Posterior cingulate gyrus (tissue), 11 donors: Measurements from ENCODE around the gene PMM2.
"Not testable (repeated sequence)": the region's sequence is repeated elsewhere in the genome, so short reads cannot be mapped to it uniquely, and the experiment has no call there.

Experiments used
- DNase-seq, 10 donors: peaks; one replicate each; pipeline versions ENCODE4 v3.0.0 to v3.0.0-alpha.2; 2020 to 2021; ENCODE audit warnings: mixed read lengths in 3 of 10
- intact Hi-C: fragments of 100-400 bp; cut with DNase I; formaldehyde crosslinking; loops from one replicate; pipeline ENCODE4 v1.15.1; 2023

The PMM2 gene

DNA sequence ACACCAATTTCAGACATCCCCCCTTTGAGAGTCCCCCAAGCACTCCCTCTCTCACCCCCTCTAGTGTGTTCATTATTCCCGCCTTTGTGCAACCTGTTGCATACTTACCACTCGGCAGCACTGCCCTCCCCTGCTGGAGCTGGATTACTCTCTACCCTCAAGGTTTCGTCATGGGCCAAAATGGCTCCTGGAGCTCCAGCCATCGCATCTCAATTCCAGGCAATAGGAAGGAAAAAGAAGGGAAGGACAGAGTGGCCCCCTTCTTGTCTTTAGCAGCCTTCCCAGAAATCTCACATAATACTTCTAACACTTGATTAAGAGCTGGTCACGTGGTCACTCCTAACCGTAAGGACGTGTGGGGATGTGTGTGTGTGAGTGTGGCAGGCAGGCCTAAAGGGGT lies 20.4 kb upstream of the PMM2 start:
- no peak for DNase-seq
- intact Hi-C loops = no loop called here

DNA sequence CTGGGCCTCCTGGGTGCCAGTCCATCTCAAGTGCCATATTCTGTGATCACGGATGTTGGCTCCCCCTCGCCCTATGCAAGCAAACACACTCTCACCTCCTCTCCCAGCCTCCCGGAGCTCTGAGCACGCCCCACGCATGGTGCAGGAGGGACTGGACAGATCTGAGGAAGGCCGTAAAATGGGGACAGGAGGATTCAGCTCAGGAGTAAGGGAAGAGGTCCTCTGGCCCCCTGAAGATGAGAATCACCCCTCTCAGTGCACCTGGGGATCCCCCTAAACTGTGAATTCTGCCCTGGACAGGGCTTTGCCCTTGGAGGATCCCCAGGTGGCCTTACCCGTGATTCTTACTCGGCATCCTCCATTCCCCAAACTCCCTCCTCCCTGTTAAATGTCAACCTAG lies 15.8 kb upstream of the PMM2 start:
- intact Hi-C loops = no loop called here
- DNase-seq = no peak

DNA sequence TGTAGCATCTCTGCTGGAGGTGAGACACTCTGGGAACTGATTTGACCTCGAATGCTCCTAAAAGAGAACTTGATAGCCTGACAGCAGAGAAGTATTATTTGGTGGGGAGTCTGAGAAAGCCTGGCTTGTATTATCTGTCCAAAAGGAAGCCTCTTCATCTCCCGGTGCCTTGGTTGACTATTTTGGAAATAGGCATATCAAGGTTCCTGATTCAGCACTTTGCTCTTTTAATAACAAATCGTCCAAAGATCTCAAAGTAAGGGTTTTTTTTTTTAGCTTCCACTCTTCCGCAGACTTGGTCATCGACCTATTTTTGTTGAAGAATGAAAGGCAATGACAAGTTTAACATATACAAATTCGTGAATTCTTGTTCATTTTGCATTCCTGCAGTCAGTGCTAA lies 15.0 kb upstream of the PMM2 start:
- intact Hi-C loops = no loop called here
- DNase-seq = no peak

DNA sequence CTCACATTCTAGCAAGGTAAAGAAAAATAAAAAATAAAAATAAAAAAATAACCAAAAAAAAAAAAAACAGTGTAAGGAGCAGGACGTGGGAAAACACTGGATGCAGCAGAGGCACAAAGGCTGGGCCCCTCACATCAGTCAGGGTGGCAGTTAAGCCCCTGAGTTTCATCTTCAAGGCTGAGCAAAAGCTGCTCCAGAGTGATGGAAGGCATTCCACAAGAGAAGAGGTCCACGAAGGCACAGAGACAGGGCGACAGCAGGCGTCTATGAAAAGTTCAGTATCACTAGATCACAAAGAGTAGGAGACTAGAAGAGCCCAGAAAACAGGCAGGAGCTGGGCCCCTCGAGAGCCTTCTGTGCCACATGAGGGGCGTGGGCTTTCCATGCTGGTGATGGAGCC lies 12.2 kb upstream of the PMM2 start:
- DNase-seq = no peak
- intact Hi-C loops = no loop called here

DNA sequence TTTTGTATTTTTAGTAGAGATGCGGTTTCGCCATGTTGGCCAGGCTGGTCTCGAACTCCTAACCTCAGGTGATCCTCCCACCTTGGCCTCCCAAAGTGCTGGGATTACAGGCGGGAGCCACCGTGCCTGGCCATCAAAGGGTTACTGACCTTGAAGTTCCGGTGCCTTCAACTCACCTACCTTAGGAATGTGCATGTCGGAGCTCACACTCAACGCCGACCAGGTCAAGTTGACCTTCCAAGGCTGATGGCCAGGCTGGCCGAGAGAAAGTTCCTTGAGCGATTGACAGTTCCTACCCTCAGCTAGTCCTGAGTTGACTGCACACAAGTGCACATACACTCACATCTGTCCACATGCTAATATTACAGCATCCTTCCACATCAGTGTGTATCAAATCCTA lies 11.3 kb upstream of the PMM2 start:
- DNase-seq, intact Hi-C loops: not testable (repeated sequence)

DNA sequence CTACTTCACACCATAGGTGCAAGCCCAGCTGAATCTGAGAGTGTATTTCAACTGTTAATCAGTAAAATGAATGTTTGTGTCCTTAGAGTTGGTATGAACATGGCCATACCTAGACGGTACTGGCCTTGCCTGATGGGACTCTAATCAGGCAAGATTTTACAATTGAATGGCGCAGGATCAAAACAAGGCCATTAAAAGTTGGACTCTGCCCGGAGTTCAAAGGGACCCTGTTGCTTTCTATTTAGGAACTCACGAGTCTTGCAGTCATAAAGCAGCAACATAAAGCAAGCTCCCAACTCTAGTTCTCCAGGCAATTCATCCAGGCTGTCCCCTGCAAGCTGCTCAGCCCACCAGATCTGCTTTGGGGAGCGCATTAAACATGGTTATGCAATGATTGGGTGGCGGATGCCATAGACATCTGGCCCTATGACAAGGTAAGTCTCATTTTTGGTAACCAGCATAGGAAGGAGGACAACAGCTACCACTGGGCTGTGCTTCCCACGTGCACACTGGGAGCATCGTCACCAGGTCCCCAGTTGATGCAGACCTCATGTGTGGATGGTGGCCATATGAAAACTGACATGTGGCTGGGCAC lies 9.0 kb upstream of the PMM2 start:
- DNase-seq = no peak
- intact Hi-C loops = no loop called here

DNA sequence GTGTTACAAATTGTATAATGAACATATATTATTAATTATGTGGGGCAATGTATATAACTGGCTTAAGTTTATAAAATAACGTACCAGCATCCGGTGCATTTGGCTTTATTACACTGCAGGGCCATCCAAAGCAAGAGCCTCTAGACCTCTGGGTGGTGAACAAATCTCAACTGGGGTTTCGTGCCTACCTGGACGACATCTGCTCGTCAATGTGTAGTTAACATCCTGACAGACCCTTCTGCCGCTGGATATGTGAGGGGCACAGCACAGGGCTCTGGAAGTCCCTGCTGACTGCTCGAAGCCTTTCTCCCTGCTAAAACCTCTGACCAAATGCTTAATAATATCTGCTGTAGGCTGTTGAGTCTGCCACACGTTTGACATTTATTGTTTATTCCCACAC lies 2.5 kb upstream of the PMM2 start:
- no peak for DNase-seq
- intact Hi-C loops = loop anchor here (5.0 kb wide), 3 partner anchors 67 to 123 kb away; partner anchors contain the start of genes ABAT and LITAFD

DNA sequence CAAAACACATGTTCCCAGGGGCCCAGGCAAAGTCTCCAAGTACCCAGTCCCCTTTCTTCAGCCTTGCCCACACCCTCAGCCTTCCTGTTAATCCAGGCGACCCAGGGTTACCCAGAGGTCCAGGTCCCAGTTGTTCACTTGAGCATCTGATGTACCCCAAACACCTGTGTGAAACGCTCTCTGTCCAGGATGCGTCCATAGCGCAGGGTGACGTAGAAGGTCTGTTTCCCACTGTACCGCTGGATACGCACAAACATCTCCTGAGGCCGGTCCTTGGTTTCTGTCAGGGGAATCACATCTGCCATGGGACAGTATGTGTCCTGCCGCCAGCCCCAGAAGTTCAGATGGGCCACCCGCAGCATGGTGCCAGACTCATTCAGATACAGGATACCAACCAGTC lies 1.8 kb upstream of the PMM2 start:
- DNase-seq = no peak
- intact Hi-C loops = loop anchor here (5.0 kb wide), 3 partner anchors 66 to 124 kb away; partner anchors contain the start of genes ABAT and LITAFD

DNA sequence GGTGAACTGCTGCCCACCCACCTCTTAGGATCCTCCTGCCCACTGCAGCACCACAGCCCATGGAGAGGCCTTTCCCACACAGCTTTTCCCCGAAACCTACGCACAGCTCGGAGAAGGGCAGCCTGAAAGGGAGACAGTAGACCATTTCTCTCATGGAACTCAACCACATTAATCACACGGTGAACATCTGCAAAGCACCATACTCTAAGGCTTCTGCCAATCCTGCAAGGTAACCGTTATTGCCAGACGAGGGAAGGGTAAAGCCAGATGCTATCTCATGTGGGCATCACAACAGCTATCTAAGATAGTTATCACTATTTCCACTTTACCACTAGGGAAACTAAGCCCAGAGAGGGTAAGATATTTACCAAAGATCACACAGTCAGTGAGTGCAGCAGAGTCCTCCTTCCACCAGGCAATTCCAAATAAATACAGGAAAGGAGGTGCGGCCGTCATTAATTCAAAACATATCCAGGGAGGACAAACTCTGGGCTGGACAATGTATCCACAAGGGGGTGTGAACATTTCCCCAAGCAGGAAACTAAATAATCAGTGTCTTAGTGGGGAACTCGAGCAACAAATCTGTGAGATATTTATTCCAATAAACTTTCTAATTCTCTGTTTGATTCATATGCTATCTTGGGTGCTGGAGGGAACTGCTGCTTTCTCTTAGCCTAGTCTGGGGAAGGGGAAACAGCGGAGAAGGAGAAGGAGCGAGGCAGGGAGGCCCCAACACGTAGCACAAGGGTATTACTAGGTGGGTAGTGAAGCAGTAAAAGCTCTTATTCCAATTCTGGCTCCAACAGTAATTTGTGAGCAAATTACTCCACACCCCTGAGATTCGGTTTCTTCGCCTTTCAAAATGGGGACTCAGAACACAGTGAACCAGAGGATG lies 923 bp upstream of the PMM2 start:
- no peak for DNase-seq
- intact Hi-C loops = loop anchor here (5.0 kb wide), 3 partner anchors 66 to 124 kb away; partner anchors contain the start of genes ABAT and LITAFD

DNA sequence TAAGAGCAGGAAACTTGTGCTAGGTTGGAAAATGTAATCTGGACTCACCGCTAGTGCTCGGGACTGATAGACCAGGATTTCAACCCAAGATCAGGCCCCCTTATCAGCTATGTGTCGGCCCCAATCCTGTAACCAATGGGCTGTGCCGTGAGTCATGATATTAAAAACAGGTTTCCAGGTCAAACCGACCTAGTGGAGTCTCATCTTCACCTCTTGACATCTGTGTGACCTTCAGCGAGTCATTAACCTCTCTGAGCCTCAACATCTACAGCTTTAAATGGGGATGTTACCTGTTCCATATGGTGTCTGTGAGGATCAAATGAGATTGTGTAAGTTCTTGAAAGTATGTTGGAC lies 512 bp downstream of the PMM2 start:
- intact Hi-C loops = loop anchor here (5.0 kb wide), 3 partner anchors 64 to 126 kb away; partner anchors contain the start of genes ABAT and LITAFD
- DNase-seq = no peak

DNA sequence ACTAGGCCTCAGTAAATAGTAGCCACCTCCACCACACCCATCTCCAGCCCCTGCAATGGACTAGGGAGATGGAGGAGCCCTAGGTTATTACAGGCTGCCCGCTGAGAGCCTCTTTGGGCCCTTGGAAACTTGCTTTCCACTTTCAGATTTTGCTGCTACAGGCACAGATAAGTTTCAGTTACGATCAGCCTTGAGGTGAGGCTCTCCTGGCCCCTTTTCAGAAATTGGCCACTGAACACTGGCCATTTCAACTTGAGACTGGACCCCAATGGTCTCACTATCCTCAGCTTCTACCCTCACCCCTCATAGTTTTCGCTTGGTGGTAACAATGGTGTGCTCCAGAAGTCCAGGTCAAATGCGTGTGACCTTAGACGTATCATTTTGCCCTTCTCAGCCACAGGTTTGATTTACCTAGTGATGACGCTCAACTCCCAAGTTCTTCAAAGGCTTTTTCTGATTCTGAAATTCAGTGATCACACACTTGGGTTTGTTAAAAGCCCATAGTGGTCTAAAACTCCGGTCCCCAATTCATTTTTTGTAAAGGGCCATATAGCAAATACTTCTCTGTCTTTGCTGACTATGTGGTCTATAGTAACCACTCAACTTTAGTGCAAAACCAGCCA lies 1.0 kb downstream of the PMM2 start:
- no peak for DNase-seq
- intact Hi-C loops = loop anchor here (5.0 kb wide), 3 partner anchors 64 to 126 kb away; partner anchors contain the start of genes ABAT and LITAFD

DNA sequence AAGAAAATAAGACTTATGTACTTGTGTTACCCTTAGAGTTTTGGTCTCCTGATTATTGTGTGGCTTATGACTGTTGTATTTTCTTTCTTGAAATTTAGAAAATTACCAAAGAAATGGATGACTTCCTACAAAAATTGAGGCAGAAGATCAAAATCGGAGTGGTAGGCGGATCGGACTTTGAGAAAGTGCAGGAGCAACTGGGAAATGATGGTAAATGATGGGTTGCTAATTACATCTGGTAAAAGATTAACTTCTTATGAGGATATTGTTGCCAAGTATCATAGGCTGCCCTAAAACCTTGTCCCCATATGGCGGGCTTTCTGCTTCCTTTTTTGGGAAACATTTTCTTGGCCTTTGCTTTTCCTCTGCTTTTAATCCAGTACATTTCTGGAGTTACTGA lies 4.1 kb downstream of the PMM2 start:
- no peak for DNase-seq
- intact Hi-C loops = no loop called here

DNA sequence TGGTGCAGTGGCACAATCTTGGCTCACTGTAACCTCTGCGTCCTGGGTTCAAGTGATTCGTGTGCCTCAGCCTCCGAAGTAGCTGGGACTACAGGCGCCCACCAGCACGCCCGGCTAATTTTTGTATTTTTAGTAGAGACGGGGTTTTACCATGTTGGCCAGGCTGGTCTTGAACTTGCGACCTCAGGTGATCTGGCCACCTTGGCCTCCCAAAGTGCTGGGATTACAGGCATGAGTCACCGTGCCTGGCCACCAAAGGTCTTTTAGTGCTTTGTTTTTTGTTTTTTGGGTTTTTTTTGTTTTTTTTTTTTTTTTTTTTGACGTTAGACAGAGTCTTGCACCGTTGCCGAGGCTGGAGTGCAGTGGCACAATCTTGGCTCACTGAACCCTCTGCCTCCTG lies 6.1 kb downstream of the PMM2 start:
- intact Hi-C loops = not testable (repeated sequence)
- DNase-seq = peak in 1 of 10 donors; percentile 55

DNA sequence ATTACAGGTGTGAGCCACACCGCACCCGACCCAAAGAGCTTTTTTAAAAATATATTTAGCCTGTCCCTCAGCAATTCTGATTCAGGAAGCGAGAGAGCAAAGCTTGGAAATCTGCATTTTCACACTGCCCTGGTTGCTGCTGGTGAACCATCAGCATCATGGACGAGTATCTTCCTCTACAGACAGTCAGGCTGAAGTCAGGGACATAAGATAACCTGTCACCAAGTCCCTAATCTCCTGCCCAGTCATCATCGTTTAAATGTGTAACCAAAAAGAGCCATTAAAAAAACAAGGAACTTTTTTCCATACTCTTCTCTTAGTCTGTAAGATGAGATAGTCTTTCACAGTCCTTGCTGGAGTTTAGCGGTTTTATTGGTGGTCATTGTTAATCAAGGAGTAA lies 6.7 kb downstream of the PMM2 start:
- intact Hi-C loops = no loop called here
- no peak for DNase-seq

DNA sequence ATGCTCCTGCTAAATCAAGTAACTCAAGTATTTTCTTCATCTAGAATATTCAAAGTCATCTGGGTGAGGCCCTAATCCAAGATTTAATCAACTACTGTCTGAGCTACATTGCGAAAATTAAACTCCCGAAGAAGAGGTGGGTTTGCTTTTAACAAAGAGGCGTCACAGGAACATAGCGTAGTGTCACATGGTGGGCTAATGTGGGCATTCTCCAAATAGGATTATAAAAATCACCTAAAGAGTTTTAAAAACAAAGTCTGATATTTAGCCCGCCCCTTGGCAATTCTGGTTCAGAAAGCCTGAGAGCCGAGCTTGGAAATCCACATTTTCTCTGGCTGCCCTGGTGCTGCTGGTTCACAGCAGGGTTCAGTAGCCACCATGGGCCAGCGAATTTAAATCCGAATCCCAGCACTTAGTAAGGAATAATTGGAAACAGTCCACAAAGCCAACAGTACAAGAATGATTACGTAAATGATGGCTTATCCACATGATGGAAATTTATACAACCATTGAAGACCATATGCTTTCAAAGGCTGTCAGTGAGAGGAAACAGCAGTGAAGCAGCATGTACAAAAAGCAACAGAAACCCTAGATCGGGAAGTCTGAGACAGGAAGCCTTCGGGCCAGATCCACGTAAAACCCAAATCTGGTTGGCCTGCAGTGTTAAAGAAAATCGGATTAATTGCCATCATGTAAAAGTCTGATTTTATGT lies 8.8 kb downstream of the PMM2 start:
- DNase-seq = no peak
- intact Hi-C loops = no loop called here

DNA sequence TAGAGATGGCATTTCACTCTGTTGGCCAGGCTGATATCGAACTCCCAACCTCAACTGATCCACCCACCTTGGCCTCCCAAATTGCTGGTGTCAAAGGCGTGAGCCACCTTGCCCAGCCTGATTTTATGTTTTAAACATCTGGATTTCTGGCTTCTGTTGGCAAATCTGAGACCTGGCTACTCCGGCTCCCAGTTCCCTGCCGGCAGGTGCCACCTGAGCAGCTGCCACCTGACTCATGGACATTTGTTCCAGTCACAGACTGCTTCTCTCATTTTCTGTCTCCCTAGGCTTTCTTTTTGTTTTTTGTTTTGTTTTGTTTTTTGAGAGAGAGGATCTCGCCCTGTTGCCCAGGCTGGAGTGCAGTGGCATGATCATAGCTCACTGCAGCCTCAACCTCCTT lies 9.6 kb downstream of the PMM2 start:
- DNase-seq = no peak
- intact Hi-C loops = no loop called here

DNA sequence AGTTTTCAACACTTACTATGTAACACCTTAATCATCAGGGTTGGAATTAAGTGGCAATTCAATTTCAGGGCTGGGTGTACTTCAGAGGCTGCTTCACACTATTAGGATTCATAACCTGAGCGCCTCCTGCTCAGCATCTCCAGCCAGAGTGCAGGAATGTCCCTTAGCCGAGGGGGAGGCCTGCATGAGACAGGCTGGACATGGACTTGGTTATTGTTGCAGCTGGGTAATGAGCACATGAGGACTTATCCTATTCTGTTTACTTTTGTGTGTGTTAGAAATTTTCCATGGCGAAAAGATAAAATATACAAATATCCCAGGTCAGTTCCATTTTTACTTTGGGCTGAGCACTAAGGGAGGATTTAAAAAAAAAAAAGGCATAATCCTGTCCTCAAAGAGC lies 10.4 kb downstream of the PMM2 start:
- DNase-seq = no peak
- intact Hi-C loops = no loop called here

DNA sequence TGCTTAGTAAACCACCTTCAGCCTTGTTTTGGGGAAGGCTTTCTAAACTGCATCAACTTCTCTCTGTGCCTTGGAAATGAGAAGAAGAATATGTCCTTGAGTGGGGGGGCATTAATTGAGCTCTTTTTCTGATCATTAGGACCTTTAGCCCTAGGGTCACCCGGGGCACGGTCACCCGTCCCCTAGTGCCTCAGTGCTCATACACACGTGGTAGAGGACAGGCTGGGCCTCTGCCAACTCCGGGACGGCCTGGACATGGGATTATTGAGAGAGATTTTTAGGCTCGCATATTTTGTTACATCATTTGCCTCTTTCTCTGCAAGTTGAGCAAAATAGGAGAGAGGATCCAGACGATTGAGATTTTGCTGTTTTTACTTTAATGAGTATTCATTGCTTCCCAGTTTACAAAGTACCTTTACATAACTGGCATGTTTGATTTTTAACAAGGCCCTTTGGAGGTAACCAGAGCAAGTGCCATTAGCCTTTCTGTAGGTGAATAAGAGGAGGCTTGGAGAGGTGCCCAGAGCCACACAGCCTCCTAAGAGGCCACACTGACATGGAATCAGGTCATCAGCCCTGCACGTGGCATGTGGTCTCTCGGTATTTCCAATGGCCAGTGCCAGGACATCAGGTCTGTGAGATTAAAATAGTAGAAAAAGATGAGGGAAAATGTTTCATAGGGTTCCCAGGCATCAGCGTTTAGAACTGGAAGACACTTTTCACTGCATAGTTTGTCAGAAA lies 11.1 kb downstream of the PMM2 start:
- intact Hi-C loops = no loop called here
- DNase-seq = no peak

DNA sequence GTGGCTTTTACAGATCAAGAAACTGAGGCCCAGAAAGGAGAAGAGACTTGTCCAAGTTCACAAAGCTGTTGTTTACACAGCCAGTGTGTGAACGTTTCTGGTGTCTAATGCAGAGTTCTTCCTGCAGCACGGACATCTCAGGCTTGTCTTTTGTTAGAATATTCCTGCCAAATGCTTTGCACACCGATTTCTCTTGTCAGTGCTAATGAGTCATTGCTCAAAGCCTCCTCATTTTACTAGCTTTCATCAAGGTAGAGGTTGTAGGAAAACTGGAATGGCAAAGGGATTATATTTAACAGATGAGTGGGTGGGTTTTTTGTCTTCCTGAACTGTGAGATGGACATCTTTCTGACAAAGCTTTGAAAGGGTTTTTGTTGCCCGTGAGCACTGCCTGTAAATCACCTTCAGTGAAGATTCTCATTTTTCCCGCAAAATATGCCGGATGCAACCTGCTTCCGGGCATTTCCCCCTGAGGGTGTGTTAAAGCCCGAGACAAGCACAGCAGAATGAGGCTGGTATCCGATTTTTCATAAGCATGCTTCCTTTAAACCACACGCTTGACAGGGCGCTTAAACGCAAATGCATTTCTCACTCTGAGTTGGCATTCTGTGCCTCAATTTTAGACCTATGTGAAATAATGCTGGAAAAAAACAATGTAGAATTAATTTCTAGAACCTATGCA lies 14.7 kb downstream of the PMM2 start:
- intact Hi-C loops = no loop called here
- no peak for DNase-seq
